ENCODE results near the gene GSTA4.

DNA sequence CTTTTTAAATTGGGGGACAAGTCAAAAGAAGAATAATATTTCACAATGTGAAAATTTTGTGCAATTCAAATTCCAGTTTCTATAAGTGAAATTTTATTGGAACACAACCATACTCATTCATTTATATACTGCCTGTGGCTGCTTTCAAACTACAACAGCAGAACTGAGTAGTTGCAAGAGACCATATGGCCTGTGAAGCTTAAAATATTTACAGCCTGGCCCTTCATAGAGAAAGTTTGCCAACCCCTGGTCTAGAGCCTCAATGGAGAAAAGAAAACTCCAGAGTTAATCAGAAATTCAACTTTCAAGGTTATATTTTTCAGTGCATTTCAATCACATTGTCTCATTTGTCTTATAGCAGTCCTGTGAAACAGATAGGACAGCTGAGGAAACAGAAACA is 43.5 kb upstream of the GSTA4 start:
- TF ChIP-seq, protein P1, sequence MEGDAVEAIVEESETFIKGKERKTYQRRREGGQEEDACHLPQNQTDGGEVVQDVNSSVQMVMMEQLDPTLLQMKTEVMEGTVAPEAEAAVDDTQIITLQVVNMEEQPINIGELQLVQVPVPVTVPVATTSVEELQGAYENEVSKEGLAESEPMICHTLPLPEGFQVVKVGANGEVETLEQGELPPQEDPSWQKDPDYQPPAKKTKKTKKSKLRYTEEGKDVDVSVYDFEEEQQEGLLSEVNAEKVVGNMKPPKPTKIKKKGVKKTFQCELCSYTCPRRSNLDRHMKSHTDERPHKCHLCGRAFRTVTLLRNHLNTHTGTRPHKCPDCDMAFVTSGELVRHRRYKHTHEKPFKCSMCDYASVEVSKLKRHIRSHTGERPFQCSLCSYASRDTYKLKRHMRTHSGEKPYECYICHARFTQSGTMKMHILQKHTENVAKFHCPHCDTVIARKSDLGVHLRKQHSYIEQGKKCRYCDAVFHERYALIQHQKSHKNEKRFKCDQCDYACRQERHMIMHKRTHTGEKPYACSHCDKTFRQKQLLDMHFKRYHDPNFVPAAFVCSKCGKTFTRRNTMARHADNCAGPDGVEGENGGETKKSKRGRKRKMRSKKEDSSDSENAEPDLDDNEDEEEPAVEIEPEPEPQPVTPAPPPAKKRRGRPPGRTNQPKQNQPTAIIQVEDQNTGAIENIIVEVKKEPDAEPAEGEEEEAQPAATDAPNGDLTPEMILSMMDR (conservative IDR thresholded peaks at IDR 0.05; ENCODE audit: low read length): no peak
- no peak for TF ChIP-seq EZH2phosphoT487 (IDR thresholded peaks at IDR 0.05; ENCODE audit: borderline replicate concordance)

Data from Loucy (cell line).